A549 treated with AZD9567 at 1 μM for 4 hours (cell line): ENCODE results near the gene RNF20. TPM values are rescaled to one million over a fixed set of nuclear protein-coding genes. Genes with fewer than 3 reads are reported as not detected.

Source experiments
- total RNA-seq: library from RNA; stranded (reverse); fragments of 200-300 nt; extraction: Qiagen RNA extraction; gene quantifications from 5 replicates; pipeline ENCODE4 v1.2.3, GENCODE V29; 2022; ENCODE audit not compliant: insufficient read depth

The RNF20 gene
- 19.7 to 24.4 TPM (median 22.2 TPM) in 5 replicates for total RNA-seq

GRCh38 chr9:101533334-101534204, at the start of gene RNF20:
Gene RNF20, plus strand, starts transcription at chr9:101533853. Its CDS starts 1,571 bp downstream, at chr9:101535424.

GRCh38 chr9:101594796-101595195, 61.1 kb downstream of the RNF20 start, which contains the start of gene PPP3R2:
Gene PPP3R2, minus strand, starts transcription at chr9:101594969. Its CDS starts 48 bp downstream, at chr9:101594921.

Other genes starting within 250 kb of the RNF20 start
- 0.24 to 1.2 TPM (median 0.34 TPM) in 5 replicates for gene BAAT, start 148.8 kb upstream of the RNF20 start, total RNA-seq
- gene MRPL50, start 135.2 kb upstream of the RNF20 start, total RNA-seq = 12.0 to 20.5 TPM (median 14.1 TPM) in 5 replicates
- 6.5 to 9.8 TPM (median 6.9 TPM) in 5 replicates for gene ZNF189, start 135.0 kb upstream of the RNF20 start, total RNA-seq
- not detected in 5 replicates for gene ALDOB, start 98.1 kb upstream of the RNF20 start, total RNA-seq
- gene PPP3R2, start 61.1 kb downstream of the RNF20 start, total RNA-seq = not detected in 5 replicates
- gene GRIN3A, start 204.8 kb downstream of the RNF20 start, total RNA-seq = not detected in 5 replicates